Hepatocyte (in vitro differentiated cells): Measurements from ENCODE around the gene COX7A1.

Experiments
- CTCF ChIP-seq: fragments of 200-600 bp; sonication (generic); IDR thresholded peaks from 2 replicates; pipeline ENCODE4 v1.5.1; 2016; ENCODE audit warnings: antibody characterized with exemption, mild to moderate bottlenecking; ENCODE audit not compliant: poor library complexity
- EZH2 ChIP-seq: fragments of 200-600 bp; sonication (generic); IDR thresholded peaks from 2 replicates; pipeline ENCODE4 v1.6.1; 2016; ENCODE audit warnings: antibody characterized with exemption, mild to moderate bottlenecking, borderline replicate concordance
- EZH2phosphoT487 ChIP-seq: fragments of 200-600 bp; sonication (generic); IDR thresholded peaks from one replicate; pipeline ENCODE4 v1.6.1; 2018; ENCODE audit warnings: antibody characterized with exemption, mild to moderate bottlenecking, low read depth, moderate library complexity; ENCODE audit not compliant: unreplicated experiment, severe bottlenecking

- TF ChIP-seq EZH2phosphoT487 (no peak), CTCF (no peak), EZH2 (no peak)
Measured at GRCh38 chr19:36103040-36103626, 49.1 kb downstream of the COX7A1 start.
